HG03460 (cell line): ENCODE measurements around the gene PLXND1.
A peak's percentile ranks its signal among the peaks of the same experiment; 100 is the strongest.
"Not testable (repeated sequence)": the region's sequence is repeated elsewhere in the genome, so short reads cannot be mapped to it uniquely, and the experiment has no call there.

Experiments used
- ATAC-seq: cut with Tn5 transposase; IDR thresholded peaks from one replicate; pipeline ENCODE4 v1.9.1; 2021; ENCODE audit not compliant: unreplicated experiment

Gene PLXND1, protein sequence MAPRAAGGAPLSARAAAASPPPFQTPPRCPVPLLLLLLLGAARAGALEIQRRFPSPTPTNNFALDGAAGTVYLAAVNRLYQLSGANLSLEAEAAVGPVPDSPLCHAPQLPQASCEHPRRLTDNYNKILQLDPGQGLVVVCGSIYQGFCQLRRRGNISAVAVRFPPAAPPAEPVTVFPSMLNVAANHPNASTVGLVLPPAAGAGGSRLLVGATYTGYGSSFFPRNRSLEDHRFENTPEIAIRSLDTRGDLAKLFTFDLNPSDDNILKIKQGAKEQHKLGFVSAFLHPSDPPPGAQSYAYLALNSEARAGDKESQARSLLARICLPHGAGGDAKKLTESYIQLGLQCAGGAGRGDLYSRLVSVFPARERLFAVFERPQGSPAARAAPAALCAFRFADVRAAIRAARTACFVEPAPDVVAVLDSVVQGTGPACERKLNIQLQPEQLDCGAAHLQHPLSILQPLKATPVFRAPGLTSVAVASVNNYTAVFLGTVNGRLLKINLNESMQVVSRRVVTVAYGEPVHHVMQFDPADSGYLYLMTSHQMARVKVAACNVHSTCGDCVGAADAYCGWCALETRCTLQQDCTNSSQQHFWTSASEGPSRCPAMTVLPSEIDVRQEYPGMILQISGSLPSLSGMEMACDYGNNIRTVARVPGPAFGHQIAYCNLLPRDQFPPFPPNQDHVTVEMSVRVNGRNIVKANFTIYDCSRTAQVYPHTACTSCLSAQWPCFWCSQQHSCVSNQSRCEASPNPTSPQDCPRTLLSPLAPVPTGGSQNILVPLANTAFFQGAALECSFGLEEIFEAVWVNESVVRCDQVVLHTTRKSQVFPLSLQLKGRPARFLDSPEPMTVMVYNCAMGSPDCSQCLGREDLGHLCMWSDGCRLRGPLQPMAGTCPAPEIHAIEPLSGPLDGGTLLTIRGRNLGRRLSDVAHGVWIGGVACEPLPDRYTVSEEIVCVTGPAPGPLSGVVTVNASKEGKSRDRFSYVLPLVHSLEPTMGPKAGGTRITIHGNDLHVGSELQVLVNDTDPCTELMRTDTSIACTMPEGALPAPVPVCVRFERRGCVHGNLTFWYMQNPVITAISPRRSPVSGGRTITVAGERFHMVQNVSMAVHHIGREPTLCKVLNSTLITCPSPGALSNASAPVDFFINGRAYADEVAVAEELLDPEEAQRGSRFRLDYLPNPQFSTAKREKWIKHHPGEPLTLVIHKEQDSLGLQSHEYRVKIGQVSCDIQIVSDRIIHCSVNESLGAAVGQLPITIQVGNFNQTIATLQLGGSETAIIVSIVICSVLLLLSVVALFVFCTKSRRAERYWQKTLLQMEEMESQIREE (N-terminal part only)

DNA sequence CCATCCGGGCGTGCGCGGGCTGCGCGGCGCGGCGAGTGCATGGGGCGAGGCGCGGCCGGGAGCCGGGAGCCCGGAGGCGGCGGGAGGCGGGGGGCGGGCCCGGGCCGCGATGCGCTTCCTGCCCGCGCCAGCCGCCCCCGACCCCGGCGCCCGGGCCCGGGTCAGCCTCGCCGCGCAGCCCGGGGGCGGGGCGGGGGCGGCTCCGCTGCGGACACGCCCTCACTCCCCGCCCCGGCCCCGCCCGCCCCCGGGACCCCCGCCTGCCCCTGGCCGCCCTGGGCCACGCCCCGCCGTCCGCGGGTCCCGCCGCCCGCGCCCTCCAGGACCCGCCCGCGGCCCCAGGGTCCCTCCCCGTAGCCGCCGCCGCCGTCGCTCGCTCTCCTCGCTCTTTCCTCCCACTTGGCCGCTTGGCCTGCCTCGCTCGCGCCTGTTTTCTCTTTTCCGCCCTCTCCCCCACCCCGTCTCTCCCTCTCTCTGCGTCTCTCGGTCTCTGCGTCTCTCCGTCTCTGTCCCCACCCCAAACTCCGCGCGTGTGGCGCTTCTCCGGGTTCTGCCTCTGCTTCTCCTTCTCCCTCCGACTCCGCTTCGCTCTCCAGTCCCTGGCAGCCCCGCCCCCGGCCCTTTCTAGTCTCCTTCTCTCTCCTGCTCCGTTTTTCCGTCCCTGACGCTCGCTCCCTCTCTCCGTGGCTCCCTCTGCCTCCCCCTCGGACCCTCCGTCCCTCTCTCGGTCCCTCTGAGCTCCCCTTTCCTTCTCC is at the start of gene PLXND1:
PLXND1 (minus strand) TSS at position 41 of the 755 bp plus-strand sequence; CDS start at position 4, 37 bp downstream.
- ATAC-seq: peak; percentile 47

DNA sequence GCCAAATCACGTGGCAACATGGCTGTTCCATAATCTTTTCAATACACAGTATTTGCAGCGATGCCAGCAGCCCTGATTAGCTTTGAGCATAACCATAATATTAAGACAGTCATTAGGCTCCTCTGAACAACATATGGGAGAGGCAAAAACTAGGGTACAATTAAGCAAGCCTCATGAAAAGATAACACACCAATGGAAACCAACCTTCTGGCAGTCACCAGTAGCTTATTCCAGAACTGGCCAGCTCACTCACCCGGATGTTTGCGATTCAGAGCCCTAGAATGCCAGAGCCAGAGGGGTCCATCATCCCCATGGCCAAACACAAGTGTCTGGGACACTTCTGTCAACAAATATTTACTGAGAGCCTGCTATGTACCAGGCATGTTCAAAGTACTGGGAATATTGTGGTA is 48.8 kb upstream of the PLXND1 start:
- no peak for ATAC-seq

DNA sequence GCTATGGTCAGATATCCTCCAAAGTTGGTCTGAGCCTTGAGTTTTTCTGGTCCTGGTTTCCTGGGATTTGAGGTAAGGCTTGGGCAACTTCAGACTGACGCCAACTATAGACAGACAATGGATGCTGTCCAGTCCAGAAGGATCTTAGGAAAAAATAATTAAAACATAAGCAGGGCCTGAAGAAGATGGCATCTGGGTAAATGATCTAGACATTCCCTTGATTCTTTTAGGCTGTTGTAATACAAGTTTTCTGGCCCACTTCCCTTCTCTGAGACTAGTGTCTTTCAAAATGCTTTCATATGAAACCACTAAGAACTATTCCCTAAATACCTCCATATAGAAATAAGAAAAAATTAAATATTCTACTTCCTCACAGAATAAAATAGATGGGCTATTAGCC is 47.7 kb upstream of the PLXND1 start:
- ATAC-seq: no peak

DNA sequence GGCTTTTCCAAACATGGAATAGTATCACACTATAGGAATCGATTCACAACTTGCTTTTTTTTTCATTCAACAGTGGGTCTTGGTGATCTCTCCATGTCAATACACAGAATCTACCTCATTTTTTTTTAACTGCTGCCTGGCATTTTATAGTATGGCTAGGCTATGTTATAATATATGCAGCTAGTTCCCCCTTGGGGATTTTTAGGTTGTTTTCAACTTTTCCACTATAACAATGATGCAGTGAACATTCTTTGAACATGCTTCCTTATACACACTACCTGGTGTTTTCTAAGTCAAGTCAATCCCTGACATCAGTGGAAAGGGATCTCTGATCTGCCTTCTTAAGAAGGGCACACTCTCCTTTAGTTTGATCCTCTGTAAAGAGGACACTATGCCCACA is 46.5 kb upstream of the PLXND1 start:
- no peak for ATAC-seq

DNA sequence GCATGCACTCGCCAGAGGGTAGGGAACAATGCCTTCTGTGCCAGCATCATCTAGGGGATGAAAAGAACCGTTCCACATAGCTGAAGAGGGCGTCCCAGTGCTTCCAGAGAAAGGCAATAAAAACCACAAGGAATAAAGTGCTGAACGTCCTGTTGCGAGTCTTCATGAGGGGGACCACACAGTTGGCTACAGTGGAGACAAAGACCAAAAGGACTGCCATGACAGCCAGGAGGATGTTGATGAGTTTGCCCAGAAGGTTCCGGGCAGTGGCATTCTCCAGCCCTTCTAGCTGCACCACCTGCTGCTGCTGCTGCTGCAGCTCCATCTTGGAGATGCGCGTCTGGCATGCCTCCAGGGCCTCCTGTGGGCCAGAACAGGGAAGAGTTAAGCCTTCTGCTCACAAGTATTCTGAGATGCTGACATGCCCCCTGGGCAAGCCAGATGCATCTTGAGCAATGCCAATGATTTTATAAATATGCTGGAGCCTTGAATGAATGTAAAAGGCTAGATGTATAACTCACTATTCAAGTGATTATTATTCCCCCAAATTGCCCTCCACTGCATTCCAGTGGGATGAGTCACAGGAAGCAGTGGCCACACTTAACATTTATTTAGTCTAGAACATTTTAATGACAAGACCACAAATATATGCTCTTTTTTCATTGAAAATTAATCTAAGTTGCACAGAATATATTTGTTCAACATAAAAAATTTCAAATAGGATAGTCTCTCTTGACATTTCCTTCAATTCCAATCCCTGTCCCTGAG is 45.1 kb upstream of the PLXND1 start:
- no peak for ATAC-seq

DNA sequence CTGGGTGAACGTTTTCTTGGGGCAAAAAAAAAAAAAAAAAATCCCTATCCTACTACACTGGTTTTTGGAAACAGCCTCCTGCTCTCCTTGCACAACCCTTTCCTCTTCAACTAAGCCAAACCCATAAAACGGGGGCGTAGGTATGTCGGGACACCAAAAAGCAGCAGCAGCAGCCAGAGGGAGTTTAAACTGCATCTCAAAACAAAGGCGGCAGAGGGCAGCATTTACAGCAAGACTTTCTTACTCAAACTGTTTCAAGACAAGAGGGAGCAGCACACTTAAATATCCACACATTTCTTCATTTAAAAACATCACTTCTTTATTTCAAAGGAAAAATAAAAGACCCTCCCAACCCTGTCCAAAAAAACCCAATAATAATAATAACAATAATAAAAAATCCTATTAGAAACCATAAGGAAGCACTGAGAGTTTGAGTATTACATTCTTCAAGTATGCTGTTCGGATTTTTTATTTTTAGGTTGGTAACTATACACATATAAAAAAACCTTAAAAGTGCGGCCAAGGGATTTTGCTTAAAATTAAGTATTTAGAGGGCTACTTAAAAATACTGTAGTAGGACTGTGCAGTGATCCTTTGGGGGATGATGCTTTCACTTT is 43.9 kb upstream of the PLXND1 start:
- ATAC-seq: no peak

DNA sequence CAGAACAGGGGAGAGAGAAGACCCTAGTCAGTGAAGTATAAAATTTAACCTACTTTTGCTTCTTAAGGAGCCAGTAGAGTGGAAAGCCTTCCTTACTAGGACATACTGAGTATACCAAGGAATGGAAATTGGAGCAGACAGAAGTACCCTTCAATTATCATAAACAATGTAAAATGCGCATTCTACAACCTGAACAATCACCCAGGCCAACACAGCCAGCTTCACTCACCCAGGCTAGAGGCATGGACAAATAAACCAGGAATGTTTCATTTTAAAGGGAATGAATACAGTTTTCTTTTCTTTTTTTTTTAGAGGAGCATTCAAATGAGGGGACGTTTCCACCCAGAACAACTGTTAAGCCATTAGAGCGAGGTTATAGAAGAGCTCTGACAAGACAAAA is 41.9 kb upstream of the PLXND1 start:
- ATAC-seq: no peak

DNA sequence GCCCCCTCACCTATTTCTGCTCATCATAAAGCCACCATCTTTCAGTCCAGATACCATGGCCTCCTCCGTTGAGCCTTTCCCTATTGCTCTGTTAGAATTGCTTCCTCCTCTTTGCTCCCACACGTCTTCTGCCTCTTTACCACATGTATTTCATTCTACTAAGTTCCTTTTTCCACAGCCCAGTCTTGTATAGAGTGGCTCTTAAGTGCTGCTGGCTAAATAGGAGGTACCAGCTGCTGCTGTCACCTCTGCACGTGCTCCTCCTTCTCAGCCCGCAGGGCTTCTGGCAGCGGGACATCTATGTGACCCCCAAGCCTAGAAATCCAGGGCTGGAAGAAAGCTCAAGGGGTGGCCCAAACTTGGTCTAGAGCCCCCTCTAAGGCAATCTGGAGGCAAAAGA is 38.8 kb upstream of the PLXND1 start:
- ATAC-seq: no peak

DNA sequence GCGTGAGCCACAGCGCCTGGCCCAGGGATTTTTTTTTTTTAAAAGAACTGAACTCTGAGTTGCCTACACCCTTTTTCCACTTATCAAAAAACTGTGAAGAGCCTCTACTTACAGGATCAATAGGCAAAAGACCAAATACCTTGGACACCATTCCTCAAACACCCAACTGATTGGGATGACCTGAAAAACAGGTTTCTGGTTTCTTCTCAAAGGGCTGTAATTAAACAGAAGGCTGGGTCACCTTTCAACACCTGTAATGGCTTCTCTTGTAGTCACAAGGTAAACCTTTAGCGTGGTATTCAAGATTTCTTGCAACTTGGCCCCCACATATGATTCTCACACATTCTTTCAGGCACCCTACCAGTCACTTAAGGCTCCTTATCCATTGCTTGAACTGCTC is 38.4 kb upstream of the PLXND1 start:
- ATAC-seq: no peak

DNA sequence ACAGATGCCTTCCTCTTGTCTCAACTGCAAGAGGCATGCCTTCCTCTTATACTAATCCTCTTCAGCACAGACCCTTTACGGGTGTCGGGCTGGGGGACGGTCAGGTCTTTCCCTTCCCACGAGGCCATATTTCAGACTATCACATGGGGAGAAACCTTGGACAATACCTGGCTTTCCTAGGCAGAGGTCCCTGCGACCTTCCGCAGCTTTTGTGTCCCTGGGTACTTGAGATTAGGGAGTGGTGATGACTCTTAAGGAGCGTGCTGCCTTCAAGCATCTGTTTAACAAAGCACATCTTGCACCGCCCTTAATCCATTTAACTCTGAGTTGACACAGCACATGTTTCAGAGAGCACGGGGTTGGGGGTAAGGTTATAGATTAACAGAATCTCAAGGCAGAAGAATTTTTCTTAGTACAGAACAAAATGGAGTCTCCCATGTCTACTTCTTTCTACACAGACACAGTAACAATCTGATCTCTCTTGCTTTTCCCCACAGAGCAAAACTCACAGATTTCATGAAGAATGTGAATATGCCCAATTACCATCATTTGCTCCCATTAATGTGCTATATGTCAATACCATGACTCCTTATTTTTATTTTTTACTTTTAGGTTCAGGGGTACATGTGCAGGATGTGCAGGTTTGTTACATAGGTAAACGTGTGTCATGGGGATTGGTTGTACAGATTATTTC is 35.2 kb upstream of the PLXND1 start:
- ATAC-seq: not testable (repeated sequence)

DNA sequence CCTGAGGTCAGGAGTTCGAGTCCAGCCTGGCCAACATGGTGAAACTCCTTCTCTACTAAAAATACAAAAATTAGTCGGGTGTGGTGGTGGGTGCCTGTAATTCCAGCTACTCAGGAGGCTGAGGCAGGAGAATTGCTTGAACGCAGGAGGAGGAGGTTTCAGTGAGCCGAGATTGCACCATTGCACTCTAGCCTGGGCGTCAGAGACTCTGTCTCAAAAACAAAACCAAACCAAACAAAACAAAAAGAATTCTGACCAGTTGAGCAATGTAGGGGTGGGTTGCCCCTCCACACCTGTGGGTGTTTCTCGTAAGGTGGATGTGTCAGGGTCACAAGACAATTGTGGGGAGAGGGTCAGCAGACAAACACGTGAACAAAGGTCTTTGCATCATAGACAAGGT is 34.5 kb upstream of the PLXND1 start:
- ATAC-seq: not testable (repeated sequence)

DNA sequence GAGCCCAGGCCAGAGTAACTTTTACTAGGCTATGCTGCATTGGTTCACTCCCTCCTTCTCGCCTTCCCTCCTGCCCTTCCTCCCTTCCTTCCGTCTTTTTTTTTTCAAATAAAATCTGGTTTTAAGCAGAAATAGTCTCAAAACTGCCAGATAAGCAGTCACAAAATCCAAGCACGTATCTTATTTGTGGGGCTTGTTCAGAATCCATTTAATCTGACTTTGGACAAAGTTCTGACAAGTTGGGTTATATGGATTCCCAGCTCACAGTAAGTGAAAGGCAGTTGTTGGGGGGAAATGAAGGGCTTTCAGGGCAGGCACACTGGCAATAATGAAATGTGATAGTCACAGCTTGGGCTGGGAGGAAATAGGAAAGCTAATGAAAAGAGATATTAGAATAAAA is 32.0 kb upstream of the PLXND1 start:
- no peak for ATAC-seq

DNA sequence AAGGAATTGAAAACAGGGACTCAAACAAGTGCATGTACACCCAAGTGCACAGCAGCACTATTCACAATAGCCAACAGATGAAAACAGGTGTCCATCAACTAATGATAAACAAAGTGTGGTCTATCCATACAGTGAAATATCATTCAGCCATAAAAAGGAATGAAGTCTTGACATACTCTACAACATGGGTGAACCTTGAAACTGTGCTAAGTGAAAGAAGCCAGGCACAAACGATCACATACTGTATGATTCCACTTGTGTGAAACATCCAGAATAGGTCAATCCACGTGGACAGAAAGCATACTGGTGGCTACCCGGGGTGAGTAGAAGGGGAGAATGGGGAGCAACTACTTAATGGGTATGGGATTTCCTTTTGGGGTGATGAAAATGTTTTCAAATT is 29.6 kb upstream of the PLXND1 start:
- ATAC-seq: no peak

DNA sequence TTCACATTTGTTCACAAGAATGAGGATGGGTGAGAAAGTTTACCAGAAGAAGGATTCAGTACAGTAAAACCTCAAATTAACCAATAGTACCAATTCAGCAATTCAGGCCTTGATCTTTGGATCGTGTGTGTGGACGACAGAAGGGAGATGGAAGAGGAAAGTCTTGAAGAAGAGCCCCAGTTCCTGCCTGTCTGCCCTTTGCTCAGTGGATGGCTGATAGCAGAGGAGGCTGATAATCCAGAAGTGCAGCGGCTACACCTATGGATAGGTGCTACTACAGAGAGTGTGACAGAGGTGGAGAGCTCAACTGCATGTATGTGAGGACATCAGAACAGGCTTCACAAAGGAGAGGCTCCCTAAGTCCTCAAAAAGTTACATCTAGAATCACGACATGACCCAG is 29.2 kb upstream of the PLXND1 start:
- no peak for ATAC-seq

DNA sequence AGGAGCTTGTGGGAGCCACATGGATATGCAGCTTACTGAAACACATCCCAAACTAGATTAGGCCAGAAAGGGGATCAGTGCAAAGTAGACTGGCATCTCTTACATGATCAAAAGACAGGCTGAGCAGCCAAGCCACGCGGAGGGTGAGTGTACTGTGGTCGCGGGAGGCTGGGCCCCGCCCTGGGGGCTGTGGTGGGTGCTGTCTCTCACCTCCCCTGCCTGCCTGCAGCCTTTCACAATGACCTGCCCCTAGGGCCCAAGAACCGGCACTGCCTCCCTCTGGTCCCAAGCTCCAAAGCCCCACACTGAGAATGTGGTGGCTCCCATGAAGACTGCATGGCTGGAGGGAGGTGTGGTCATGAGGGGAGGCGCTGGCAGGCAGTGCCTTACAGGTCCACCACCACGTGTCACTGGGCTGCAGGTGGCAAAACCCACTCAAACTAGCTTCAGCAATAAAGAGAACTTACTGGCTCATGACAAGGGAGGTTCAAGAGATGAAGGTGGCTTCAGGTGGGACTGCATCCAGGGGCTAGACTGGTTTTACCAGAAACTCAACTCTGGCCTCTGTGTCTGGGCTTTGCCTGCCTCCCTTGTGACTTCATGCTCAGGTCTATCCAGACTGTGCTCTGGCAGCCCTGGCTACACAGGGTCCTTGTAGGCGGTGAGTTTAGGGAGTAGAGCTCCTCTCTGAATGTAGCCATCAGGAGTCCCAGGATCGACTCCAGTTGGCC is 27.4 kb upstream of the PLXND1 start:
- no peak for ATAC-seq

DNA sequence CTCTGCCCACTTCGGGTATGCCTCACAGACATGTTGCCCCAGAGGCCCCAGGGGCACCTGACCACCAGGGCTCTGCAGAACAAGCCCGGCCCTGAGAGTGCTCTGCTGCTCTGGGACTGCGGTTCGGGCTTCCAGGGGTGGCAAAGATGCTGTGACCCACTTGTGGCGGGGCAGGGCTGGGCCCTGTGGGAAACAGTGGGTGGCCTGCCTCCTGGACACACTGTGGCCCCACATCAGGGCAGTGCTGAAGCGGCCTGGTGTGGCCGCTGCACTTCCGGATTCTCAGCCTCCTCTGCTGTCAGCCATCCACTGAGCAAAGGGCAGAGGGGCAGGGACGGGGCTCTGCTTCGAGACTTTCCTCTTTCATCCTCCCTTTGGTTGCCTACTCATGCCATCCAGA is 26.5 kb upstream of the PLXND1 start:
- no peak for ATAC-seq

DNA sequence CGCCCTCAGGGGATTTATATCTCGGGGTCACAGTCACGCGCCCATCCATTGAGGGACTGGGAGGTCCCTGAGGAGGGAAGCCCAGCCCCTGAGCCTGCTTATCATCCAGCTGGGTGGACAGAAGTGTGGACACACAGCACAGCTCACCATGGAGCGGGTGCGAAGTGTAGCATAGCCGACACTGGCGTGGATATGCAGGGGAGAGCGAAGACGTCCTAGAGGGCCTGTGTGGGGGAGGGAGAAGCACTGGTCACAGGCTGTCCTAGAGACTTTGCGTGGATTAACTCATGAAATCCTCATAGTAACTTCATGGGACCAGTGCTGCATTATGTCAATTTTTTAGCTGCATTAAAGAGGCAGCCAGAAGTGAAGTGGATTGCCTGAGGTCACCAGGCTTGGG is 26.1 kb upstream of the PLXND1 start:
- ATAC-seq: no peak

DNA sequence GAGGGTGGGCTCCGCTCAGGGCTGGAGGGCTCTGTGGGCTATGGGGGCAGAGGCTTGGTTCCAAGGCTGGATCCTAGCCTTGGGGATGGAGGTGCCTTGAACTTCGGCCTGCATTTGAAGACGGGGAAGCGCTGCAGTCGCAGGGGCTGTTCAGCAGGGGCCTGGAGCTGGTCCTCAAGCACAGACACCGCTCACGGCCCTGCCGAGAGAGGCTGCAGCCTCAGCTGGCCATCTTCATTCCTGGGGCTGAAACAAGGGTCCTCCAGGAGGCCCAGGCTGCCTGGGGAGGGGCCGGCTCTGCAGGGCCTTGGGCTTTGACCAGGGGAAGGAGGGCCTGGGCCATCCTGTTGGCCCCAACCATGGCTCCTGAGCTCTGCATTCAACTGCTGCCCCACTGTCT is 25.6 kb upstream of the PLXND1 start:
- ATAC-seq: no peak
